SK-N-SH (cell line): ENCODE measurements around the gene PDE4A. TPM values are rescaled to one million over a fixed set of nuclear protein-coding genes. Genes with fewer than 3 reads are reported as not detected.

Experiments used
- CTCF ChIA-PET: fragments of 300-600, 350-600 bp; formaldehyde crosslinking; extraction: SDS; loops from one replicate; lab custom pipeline; 2021; lab: Yijun Ruan, JAX
- POLR2A ChIA-PET: fragments of 350-600 bp; sonication (Branson Sonifier 250); formaldehyde crosslinking; extraction: SDS; loops from one replicate; lab custom pipeline; 2020; ENCODE audit warnings: antibody characterized with exemption, inconsistent platforms; lab: Yijun Ruan, JAX
- DNase-seq: peaks from one replicate; pipeline ENCODE4 v3.0.0; 2012
- H2AFZ ChIP-seq: fragments of 200-600 bp; sonication (generic); 2 replicates; pipeline ENCODE4 v1.8.1; 2016; ENCODE audit warnings: antibody characterized with exemption, mild to moderate bottlenecking, low read depth
- H3F3A ChIP-seq: fragments of 200-600 bp; sonication (generic); replicated peaks from 2 replicates; pipeline ENCODE3; 2016; ENCODE audit warnings: antibody characterized with exemption, mild to moderate bottlenecking; ENCODE audit not compliant: insufficient read depth
- H3K27ac ChIP-seq, 2 experiments: fragments of 200-500 bp in 1 of 2; fragments of 200-600 bp in 1 of 2; sonication (Bioruptor generic) in 1 of 2; sonication (generic), shearing (Covaris generic) in 1 of 2; 2 replicates each; pipeline versions ENCODE4 v1.5.1 to v1.6.1; 2014 to 2016; ENCODE audit warnings: low read depth in 2 of 2, inconsistent platforms in 1 of 2, low read length in 1 of 2, mild to moderate bottlenecking in 1 of 2, mixed read lengths in 1 of 2
- H3K27me3 ChIP-seq: fragments of 200-600 bp; sonication (generic), shearing (Covaris generic); 2 replicates; pipeline ENCODE4 v1.6.1; 2016; ENCODE audit warnings: mixed run types; ENCODE audit not compliant: insufficient read depth
- H3K36me3 ChIP-seq, 2 experiments: fragments of 200-500 bp in 1 of 2; fragments of 200-600 bp in 1 of 2; sonication (Bioruptor generic) in 1 of 2; sonication (generic) in 1 of 2; replicated peaks in 1 of 2; 2 replicates each; pipeline versions ENCODE3 to v1.5.1; 2014 to 2016; ENCODE audit warnings: low read length in 1 of 2, mild to moderate bottlenecking in 1 of 2; ENCODE audit not compliant: insufficient read depth in 2 of 2, control insufficient read depth in 1 of 2
- H3K4me1 ChIP-seq, 2 experiments: fragments of 200-500 bp in 1 of 2; fragments of 200-600 bp in 1 of 2; sonication (Bioruptor generic) in 1 of 2; sonication (generic), shearing (Covaris generic) in 1 of 2; 2 replicates each; pipeline versions ENCODE4 v1.5.1 to v1.6.1; 2014 to 2016; ENCODE audit warnings: low read depth in 1 of 2, low read length in 1 of 2, mixed run types in 1 of 2; ENCODE audit not compliant: insufficient read depth in 2 of 2, control insufficient read depth in 1 of 2
- H3K4me2 ChIP-seq: fragments of 200-600 bp; sonication (generic), shearing (Covaris generic); 2 replicates; pipeline ENCODE4 v1.6.1; 2017; ENCODE audit warnings: mixed run types
- H3K4me3 ChIP-seq, 2 experiments: fragments of 200-500 bp in 1 of 2; fragments of 200-600 bp in 1 of 2; sonication (Bioruptor generic) in 1 of 2; sonication (generic), shearing (Covaris generic) in 1 of 2; 2 replicates each; pipeline versions ENCODE4 v1.5.1 to v1.8.1; 2014 to 2016; ENCODE audit warnings: low read depth in 2 of 2, inconsistent platforms in 1 of 2, low read length in 1 of 2, mild to moderate bottlenecking in 1 of 2, mixed read lengths in 1 of 2, moderate library complexity in 1 of 2
- H3K79me2 ChIP-seq: fragments of 200-600 bp; sonication (generic); 2 replicates; pipeline ENCODE4 v1.8.1; 2017; ENCODE audit warnings: mild to moderate bottlenecking; ENCODE audit not compliant: insufficient read depth
- H3K9ac ChIP-seq: fragments of 200-600 bp; sonication (generic); 2 replicates; pipeline ENCODE4 v1.6.1; 2017; ENCODE audit warnings: mixed run types
- H3K9me2 ChIP-seq: fragments of 200-600 bp; sonication (generic); 2 replicates; pipeline ENCODE4 v1.6.1; 2017; ENCODE audit warnings: mixed run types
- H3K9me3 ChIP-seq: fragments of 200-600 bp; sonication (generic); 2 replicates; pipeline ENCODE4 v1.6.1; 2017; ENCODE audit warnings: mixed run types, mild to moderate bottlenecking, moderate library complexity
- H4K20me1 ChIP-seq: fragments of 200-600 bp; sonication (generic); 2 replicates; pipeline ENCODE4 v1.6.1; 2017; ENCODE audit warnings: mild to moderate bottlenecking, mixed run types; ENCODE audit not compliant: insufficient read depth
- CHD2 ChIP-seq: fragments of 150-350 bp; IDR thresholded peaks from 2 replicates; pipeline ENCODE4 v1.6.1; 2018; ENCODE audit warnings: low read length; ENCODE audit not compliant: partially characterized antibody
- FOSL2 ChIP-seq: IDR thresholded peaks from 2 replicates; pipeline ENCODE4 v1.4.0; 2012; ENCODE audit warnings: low read depth, mild to moderate bottlenecking, moderate library complexity, borderline replicate concordance
- FOXJ3 ChIP-seq: sonication (generic); formaldehyde crosslinking; IDR thresholded peaks from 2 replicates; pipeline ENCODE4 v1.5.1; 2020; ENCODE audit warnings: mild to moderate bottlenecking, missing genetic modification reagents
- GABPA ChIP-seq: IDR thresholded peaks from 2 replicates; pipeline ENCODE4 v1.4.0; 2012; ENCODE audit warnings: low read depth, mild to moderate bottlenecking
- NFIC ChIP-seq: IDR thresholded peaks from 2 replicates; pipeline ENCODE4 v1.4.0; 2012; ENCODE audit warnings: borderline replicate concordance
- RCOR1 ChIP-seq: fragments of 150-350 bp; IDR thresholded peaks from 2 replicates; pipeline ENCODE4 v1.6.1; 2017; ENCODE audit warnings: antibody characterized with exemption, low read length
- RFX5 ChIP-seq: IDR thresholded peaks from 2 replicates; pipeline ENCODE4 v1.6.1; 2012; ENCODE audit warnings: mild to moderate bottlenecking, improper control_type of control experiment, low read length
- RXRA ChIP-seq: IDR thresholded peaks from 2 replicates; pipeline ENCODE4 v1.4.0; 2012; ENCODE audit warnings: low read depth, mild to moderate bottlenecking, borderline replicate concordance
- TCF12 ChIP-seq: IDR thresholded peaks from 2 replicates; pipeline ENCODE4 v1.4.0; 2012
- YY1 ChIP-seq: IDR thresholded peaks from 2 replicates; pipeline ENCODE4 v1.4.0; 2012; ENCODE audit warnings: low read depth, mild to moderate bottlenecking
- WGBS: methylation state at CpG from one replicate; pipeline ENCODE4 v1.1.6; 2017; ENCODE audit warnings: low lambda C conversion rate; 5-methylcytosine and 5-hydroxymethylcytosine counted together
- polyA plus RNA-seq, 3 experiments: library from polyadenylated mRNA; depleted of rRNA; stranded (reverse); fragments of >200 nt; gene quantifications; 2 replicates each; pipeline ENCODE4 v1.2.3, GENCODE V29; 2012
- TF ChIP-seq, protein P1 (sequence below): IDR thresholded peaks from 2 replicates; pipeline ENCODE4 v1.6.1; 2012; ENCODE audit warnings: mild to moderate bottlenecking, low read depth, low read length, moderate library complexity
- TF ChIP-seq, protein P2 (sequence below): fragments of 200-600 bp; sonication (generic); IDR thresholded peaks from 2 replicates; pipeline ENCODE4 v1.6.1; 2017; ENCODE audit warnings: antibody characterized with exemption, mild to moderate bottlenecking, moderate library complexity
- TF ChIP-seq, protein P3 (sequence below): IDR thresholded peaks from 2 replicates; pipeline ENCODE4 v1.4.0; 2012; ENCODE audit warnings: low read depth
- TF ChIP-seq, protein P4 (sequence below): IDR thresholded peaks from 2 replicates; pipeline ENCODE4; 2012

PDE4A gene
- polyA plus RNA-seq, 1 of the 3 experiments (the other 2 are of a cell fraction): 2.9 TPM

DNA sequence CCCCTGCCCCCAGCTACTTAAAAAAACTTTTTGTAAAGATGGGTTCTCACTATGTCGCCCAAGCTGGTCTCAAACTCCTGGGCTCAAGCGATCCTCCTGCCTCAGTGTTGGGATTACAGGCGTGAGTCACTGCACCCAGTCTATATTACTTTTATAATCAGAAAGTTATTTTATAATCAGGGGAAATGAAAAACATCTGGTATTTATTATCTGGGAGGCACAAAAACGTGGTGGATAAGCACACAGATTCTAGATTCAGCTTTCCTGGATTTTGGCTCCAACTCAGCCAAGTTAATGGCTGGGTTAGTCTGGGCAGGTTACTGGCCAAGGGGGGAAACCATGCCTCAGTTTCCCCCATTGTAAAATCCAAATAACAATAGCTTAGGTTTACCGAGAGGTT is 58.1 kb downstream of the PDE4A start:
- Histone ChIP-seq H3K27ac (peak overlapping the region; percentile 4 to 23; a peak in 2 of 4 replicates), H3K4me1 (peaks cover 0 to 10% of the 10 kb centered on the region in 2 experiments; a peak in 2 of 4 replicates), H3K9ac (no peak overlapping the region), H4K20me1 (no peaks in the 10 kb centered on the region), H3K9me2 (no peaks in the 10 kb centered on the region), H3F3A (peaks cover 26% of the 10 kb centered on the region), H3K4me3 (no peak overlapping the region), H3K36me3 (no peaks in the 10 kb centered on the region), H3K79me2 (no peaks in the 10 kb centered on the region), H3K27me3 (no peaks in the 10 kb centered on the region), H2AFZ (no peak overlapping the region), H3K9me3 (no peaks in the 10 kb centered on the region), H3K4me2 (peak overlapping the region; percentile 73)
- 21% methylated on average over 5 of the region's 5 CpGs for WGBS
- TF ChIP-seq FOSL2 (0 out of 2 replicates have a peak, but pooled peaks have one; percentile 4), GABPA (no peak), RXRA (no peak), TCF12 (peak; percentile 78), FOXJ3 (CRISPR knock-in tag) (no peak), YY1 (no peak), NFIC (no peak)
- TF ChIP-seq, protein P1, sequence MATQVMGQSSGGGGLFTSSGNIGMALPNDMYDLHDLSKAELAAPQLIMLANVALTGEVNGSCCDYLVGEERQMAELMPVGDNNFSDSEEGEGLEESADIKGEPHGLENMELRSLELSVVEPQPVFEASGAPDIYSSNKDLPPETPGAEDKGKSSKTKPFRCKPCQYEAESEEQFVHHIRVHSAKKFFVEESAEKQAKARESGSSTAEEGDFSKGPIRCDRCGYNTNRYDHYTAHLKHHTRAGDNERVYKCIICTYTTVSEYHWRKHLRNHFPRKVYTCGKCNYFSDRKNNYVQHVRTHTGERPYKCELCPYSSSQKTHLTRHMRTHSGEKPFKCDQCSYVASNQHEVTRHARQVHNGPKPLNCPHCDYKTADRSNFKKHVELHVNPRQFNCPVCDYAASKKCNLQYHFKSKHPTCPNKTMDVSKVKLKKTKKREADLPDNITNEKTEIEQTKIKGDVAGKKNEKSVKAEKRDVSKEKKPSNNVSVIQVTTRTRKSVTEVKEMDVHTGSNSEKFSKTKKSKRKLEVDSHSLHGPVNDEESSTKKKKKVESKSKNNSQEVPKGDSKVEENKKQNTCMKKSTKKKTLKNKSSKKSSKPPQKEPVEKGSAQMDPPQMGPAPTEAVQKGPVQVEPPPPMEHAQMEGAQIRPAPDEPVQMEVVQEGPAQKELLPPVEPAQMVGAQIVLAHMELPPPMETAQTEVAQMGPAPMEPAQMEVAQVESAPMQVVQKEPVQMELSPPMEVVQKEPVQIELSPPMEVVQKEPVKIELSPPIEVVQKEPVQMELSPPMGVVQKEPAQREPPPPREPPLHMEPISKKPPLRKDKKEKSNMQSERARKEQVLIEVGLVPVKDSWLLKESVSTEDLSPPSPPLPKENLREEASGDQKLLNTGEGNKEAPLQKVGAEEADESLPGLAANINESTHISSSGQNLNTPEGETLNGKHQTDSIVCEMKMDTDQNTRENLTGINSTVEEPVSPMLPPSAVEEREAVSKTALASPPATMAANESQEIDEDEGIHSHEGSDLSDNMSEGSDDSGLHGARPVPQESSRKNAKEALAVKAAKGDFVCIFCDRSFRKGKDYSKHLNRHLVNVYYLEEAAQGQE: no peak
- POLR2A ChIA-PET: no interaction called here
- peak; percentile 42 for DNase-seq
- CTCF ChIA-PET: interaction anchor here (0.6 to 2.2 kb wide), 29 partner anchors 8 to 223 kb away, joined by 3 to 9 read pairs (median 4); partner anchors contain the start of genes KRI1, PDE4A and QTRT1

DNA sequence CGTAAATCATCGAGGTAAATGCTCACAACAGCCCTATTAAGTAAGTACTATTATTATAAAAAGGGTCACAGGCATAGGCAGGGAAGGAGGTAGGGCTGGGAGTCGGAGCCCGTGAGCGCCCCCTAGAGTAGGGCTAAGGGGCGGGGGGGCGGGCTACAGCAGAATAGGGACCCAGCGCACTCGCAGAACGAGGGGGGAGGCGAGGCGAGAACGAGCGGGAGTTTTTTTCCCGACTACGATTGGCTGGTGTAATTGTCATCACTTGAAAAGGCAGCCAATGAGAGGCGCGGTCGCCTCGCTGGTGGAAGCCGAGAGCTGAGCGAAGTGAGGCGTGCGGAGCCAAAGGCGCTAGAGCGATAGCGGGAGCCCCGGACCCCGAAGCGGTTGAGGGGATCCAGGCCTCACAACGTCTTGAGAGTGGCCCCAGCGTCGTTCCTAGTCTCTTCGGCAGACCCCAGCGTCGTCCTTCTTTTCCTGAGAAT is 58.6 kb downstream of the PDE4A start:
- Histone ChIP-seq H3F3A (peaks cover 29% of the 10 kb centered on the region), H3K4me3 (peak overlapping the region; percentile 22 to 43), H3K79me2 (no peaks in the 10 kb centered on the region), H3K4me1 (peaks cover 0 to 10% of the 10 kb centered on the region in 2 experiments; a peak in 2 of 4 replicates), H3K36me3 (no peaks in the 10 kb centered on the region), H3K27ac (peak overlapping the region in 1 of 2 experiments; percentile 23; a peak in 2 of 4 replicates), H3K9me2 (no peaks in the 10 kb centered on the region), H2AFZ (peak overlapping the region; percentile 46; the same call in 1 of the 2 replicates)
- peak; percentile 90 for DNase-seq
- CTCF ChIA-PET: interaction anchor here (0.6 to 2.2 kb wide), 28 partner anchors 8 to 385 kb away, joined by 3 to 9 read pairs (median 4); partner anchors contain the start of genes KRI1, PDE4A and QTRT1
- WGBS: 3% methylated on average over 14 of the region's 36 CpGs
- no peak for TF ChIP-seq RCOR1
- TF ChIP-seq, protein P2, sequence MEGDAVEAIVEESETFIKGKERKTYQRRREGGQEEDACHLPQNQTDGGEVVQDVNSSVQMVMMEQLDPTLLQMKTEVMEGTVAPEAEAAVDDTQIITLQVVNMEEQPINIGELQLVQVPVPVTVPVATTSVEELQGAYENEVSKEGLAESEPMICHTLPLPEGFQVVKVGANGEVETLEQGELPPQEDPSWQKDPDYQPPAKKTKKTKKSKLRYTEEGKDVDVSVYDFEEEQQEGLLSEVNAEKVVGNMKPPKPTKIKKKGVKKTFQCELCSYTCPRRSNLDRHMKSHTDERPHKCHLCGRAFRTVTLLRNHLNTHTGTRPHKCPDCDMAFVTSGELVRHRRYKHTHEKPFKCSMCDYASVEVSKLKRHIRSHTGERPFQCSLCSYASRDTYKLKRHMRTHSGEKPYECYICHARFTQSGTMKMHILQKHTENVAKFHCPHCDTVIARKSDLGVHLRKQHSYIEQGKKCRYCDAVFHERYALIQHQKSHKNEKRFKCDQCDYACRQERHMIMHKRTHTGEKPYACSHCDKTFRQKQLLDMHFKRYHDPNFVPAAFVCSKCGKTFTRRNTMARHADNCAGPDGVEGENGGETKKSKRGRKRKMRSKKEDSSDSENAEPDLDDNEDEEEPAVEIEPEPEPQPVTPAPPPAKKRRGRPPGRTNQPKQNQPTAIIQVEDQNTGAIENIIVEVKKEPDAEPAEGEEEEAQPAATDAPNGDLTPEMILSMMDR: peak; percentile 44; the same call in 1 of the 2 replicates
- TF ChIP-seq, protein P3, sequence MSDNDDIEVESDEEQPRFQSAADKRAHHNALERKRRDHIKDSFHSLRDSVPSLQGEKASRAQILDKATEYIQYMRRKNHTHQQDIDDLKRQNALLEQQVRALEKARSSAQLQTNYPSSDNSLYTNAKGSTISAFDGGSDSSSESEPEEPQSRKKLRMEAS: peak; percentile 92
- TF ChIP-seq, protein P4, sequence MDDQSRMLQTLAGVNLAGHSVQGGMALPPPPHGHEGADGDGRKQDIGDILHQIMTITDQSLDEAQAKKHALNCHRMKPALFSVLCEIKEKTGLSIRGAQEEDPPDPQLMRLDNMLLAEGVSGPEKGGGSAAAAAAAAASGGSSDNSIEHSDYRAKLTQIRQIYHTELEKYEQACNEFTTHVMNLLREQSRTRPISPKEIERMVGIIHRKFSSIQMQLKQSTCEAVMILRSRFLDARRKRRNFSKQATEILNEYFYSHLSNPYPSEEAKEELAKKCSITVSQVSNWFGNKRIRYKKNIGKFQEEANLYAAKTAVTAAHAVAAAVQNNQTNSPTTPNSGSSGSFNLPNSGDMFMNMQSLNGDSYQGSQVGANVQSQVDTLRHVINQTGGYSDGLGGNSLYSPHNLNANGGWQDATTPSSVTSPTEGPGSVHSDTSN: peak; percentile 84
- no peak for TF ChIP-seq CHD2
- peak; percentile 58 for TF ChIP-seq RFX5
- TF ChIP-seq, all 33 proteins: peak for 4
- POLR2A ChIA-PET: no interaction called here
- Histone ChIP-seq H3K9ac (no peak overlapping the region), H3K9me3 (no peaks in the 10 kb centered on the region), H3K4me2 (peak overlapping the region; percentile 73), H4K20me1 (no peaks in the 10 kb centered on the region), H3K27me3 (no peaks in the 10 kb centered on the region)
